HepG2 (cell line): Measurements from ENCODE around the gene CCDC170. TPM values are rescaled to one million over a fixed set of nuclear protein-coding genes. Genes with fewer than 3 reads are reported as not detected.

ENCODE experiments used
- ATAC-seq: fragments of 200-7000 bp; cut with Tn5 transposase; 3 replicates; pipeline ENCODE4 v1.9.1; 2020; ENCODE audit warnings: mild to moderate bottlenecking, moderate library complexity
- BruUV-seq: library from RNA; stranded (reverse); fragments of 400-500 nt; replicated peaks from 2 replicates; lab custom pipeline; 2021; lab: Mats Ljungman, UMichigan
- CTCF ChIA-PET: fragments of 300-600 bp; formaldehyde crosslinking; extraction: SDS; loops from one replicate; lab custom pipeline; 2021; ENCODE audit warnings: low total read pairs, inconsistent platforms, low intra/inter-chr PET ratio; lab: Yijun Ruan, JAX
- POLR2A ChIA-PET: fragments of 350-600 bp; sonication (Branson Sonifier 250); formaldehyde crosslinking; loops from one replicate; lab custom pipeline; 2020; ENCODE audit warnings: antibody characterized with exemption, inconsistent platforms; lab: Yijun Ruan, JAX
- DNase-seq: peaks from one replicate; pipeline ENCODE4 v3.0.0-alpha.2; 2015; ENCODE audit warnings: low spot score
- FAIRE-seq: peaks from 3 replicates; lab custom pipeline; 2011; peaks lifted over from hg19 to GRCh38; lab: Jason Lieb, UNC
- H2AFZ ChIP-seq: one replicate; pipeline ENCODE4 v1.6.1; 2011; ENCODE audit warnings: low read length, inconsistent platforms
- H3K27ac ChIP-seq: fragments of 300-600 bp; 3 replicates; pipeline ENCODE4 v1.8.0; 2011; ENCODE audit warnings: mixed run types, mild to moderate bottlenecking, mixed read lengths, low read length, inconsistent platforms; ENCODE audit not compliant: insufficient read depth; ENCODE audit errors: extremely low read length
- H3K27me3 ChIP-seq, 2 experiments: fragments of 200-600 bp in 1 of 2; 2 replicates in 1 of 2; 3 replicates in 1 of 2; pipeline versions ENCODE4 v1.6.0 to v1.8.0; 2011; ENCODE audit warnings: low read length in 2 of 2, mild to moderate bottlenecking in 2 of 2, moderate library complexity in 2 of 2, inconsistent platforms in 1 of 2; ENCODE audit not compliant: insufficient read depth in 2 of 2, control insufficient read depth in 1 of 2
- H3K36me3 ChIP-seq, 2 experiments: fragments of 200-600 bp in 1 of 2; replicated peaks in 1 of 2; 2 replicates in 1 of 2; 3 replicates in 1 of 2; pipeline versions ENCODE4 v1.5.1 to v1.8.0; 2011; ENCODE audit warnings: low read length in 2 of 2, inconsistent platforms in 1 of 2; ENCODE audit not compliant: insufficient read depth in 2 of 2, control insufficient read depth in 1 of 2
- H3K4me1 ChIP-seq: 2 replicates; pipeline ENCODE4 v1.5.1; 2012; ENCODE audit warnings: low read length, inconsistent platforms; ENCODE audit not compliant: insufficient read depth
- H3K4me2 ChIP-seq: 2 replicates; pipeline ENCODE4 v1.6.0; 2011; ENCODE audit warnings: low read depth, low read length, inconsistent platforms
- H3K4me3 ChIP-seq, 3 experiments: fragments of 200-600 bp in 1 of 3; sonication (generic), shearing (Covaris generic) in 1 of 3; replicated peaks in 1 of 3; 2 replicates each; pipeline ENCODE4 v1.5.1; 2011 to 2016; ENCODE audit warnings: low read length in 3 of 3, inconsistent platforms in 2 of 3, low read depth in 2 of 3, mild to moderate bottlenecking in 2 of 3, control low read depth in 1 of 3, mixed read lengths in 1 of 3; ENCODE audit not compliant: insufficient read depth in 1 of 3
- H3K79me2 ChIP-seq: one replicate; pipeline ENCODE4 v1.6.1; 2011; ENCODE audit warnings: low read length, inconsistent platforms; ENCODE audit not compliant: insufficient read depth
- H3K9ac ChIP-seq: 2 replicates; pipeline ENCODE4 v1.6.0; 2011; ENCODE audit warnings: mild to moderate bottlenecking, low read depth, low read length, inconsistent platforms; ENCODE audit not compliant: insufficient read depth
- H3K9me3 ChIP-seq: 2 replicates; pipeline ENCODE4 v1.5.1; 2012; ENCODE audit warnings: mild to moderate bottlenecking, low read length
- H4K20me1 ChIP-seq: 2 replicates; pipeline ENCODE4 v1.6.0; 2011; ENCODE audit warnings: inconsistent platforms, mild to moderate bottlenecking, low read length, moderate library complexity; ENCODE audit not compliant: insufficient read depth
- JUN ChIP-seq: sonication (generic); formaldehyde crosslinking; IDR thresholded peaks from 2 replicates; pipeline ENCODE4 v1.4.0; 2020; ENCODE audit warnings: mild to moderate bottlenecking, missing genetic modification reagents
- NFATC3 ChIP-seq: sonication (generic); formaldehyde crosslinking; IDR thresholded peaks from 2 replicates; pipeline ENCODE4 v1.5.1; 2020; ENCODE audit warnings: mild to moderate bottlenecking, missing genetic modification reagents
- PCBP2 ChIP-seq: fragments of 200-400 bp; formaldehyde crosslinking; optimal IDR thresholded peaks from 2 replicates; pipeline ENCODE3; 2018; ENCODE audit warnings: low read length, low read depth; ENCODE audit not compliant: poor library complexity, severe bottlenecking
- PHB2 ChIP-seq: fragments of 450-650 bp; IDR thresholded peaks from 2 replicates; pipeline ENCODE4 v1.6.1; 2018; ENCODE audit not compliant: partially characterized antibody
- ZBTB3 ChIP-seq: sonication (generic); formaldehyde crosslinking; IDR thresholded peaks from 2 replicates; pipeline ENCODE4 v1.4.0; 2020; ENCODE audit warnings: low read depth, mild to moderate bottlenecking, moderate library complexity, missing genetic modification reagents, borderline replicate concordance
- ZNF501 ChIP-seq: sonication (generic); formaldehyde crosslinking; IDR thresholded peaks from 2 replicates; pipeline ENCODE4 v1.5.1; 2020; ENCODE audit warnings: mild to moderate bottlenecking, moderate library complexity, missing genetic modification reagents
- ZSCAN30 ChIP-seq: sonication (generic); formaldehyde crosslinking; IDR thresholded peaks from 2 replicates; pipeline ENCODE4 v1.5.0; 2020; ENCODE audit warnings: mild to moderate bottlenecking, missing genetic modification reagents
- WGBS: methylation state at CpG from one replicate; pipeline ENCODE4 v1.1.6; 2017; ENCODE audit warnings: low lambda C conversion rate; 5-methylcytosine and 5-hydroxymethylcytosine counted together
- in situ Hi-C: cut with HindIII; loops from 2 replicates; pipeline ENCODE4 v1.10.0; 2017; ENCODE audit warnings: low pct_unique_long_range_greater_than_20kb; ENCODE audit not compliant: extremely low pct_ligation_motif_present
- intact Hi-C: fragments of 100-400 bp; cut with micrococcal nuclease; formaldehyde crosslinking; loops from one replicate; pipeline ENCODE4 v1.10.0; 2022; ENCODE audit not compliant: unreplicated experiment
- polyA plus RNA-seq, 8 experiments: library from polyadenylated mRNA; depleted of rRNA in 3 of 8; stranded (reverse) in 7 of 8; unstranded in 1 of 8; fragments of >200 nt; fragmentation: Illumina TruSeq in 4 of 8; extraction: Trizol in 4 of 8; gene quantifications; 2 replicates each; pipeline versions ENCODE4 v1.2.1 to v1.2.3, GENCODE V29; 2011 to 2016; ENCODE audit warnings: low read depth in 4 of 8, missing spikeins in 1 of 8, mixed read lengths in 1 of 8; ENCODE audit not compliant: insufficient read depth in 1 of 8
- total RNA-seq, 5 experiments: library from RNA; depleted of rRNA; stranded (reverse); fragments of >200 nt; fragmentation: Illumina TruSeq; extraction: Trizol; gene quantifications; 2 replicates each; pipeline ENCODE4 v1.2.3, GENCODE V29; 2016; ENCODE audit warnings: low read depth in 1 of 5
- TF ChIP-seq, protein P1 (sequence below): sonication (generic); formaldehyde crosslinking; IDR thresholded peaks from 2 replicates; pipeline ENCODE4 v1.4.0; 2020; ENCODE audit warnings: mild to moderate bottlenecking, missing genetic modification reagents

Gene CCDC170
- total and polyA plus RNA-seq, 2 of the 13 experiments (the other 11 are each of a cell fraction or from before 2014, with no cell fraction given) = 0.90 to 5.1 TPM

DNA sequence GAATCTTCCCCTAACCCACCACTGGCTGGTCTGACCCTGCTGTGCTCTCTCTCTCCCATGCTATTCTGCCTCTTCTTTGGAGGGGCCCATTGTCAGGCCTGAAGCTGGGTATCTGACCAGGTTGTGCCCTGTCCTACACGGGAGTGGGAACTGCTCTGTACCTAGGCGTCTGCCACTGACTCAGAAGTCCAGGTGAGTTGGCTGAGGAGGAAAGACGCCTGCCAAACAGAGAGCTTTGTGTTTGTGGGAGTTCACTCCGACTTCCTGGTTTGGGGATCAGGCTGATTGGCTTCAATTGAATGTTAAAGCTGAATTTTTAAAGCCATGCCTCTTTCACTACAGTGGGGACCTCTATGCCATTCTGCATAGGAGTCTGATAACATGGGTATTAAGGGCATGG lies 136.0 kb downstream of the CCDC170 start:
- FAIRE-seq = no peak
- POLR2A ChIA-PET = no interaction called here
- no TSS peak for BruUV-seq
- in situ Hi-C loops = no loop called here
- no peak for ATAC-seq
- Histone ChIP-seq H3K79me2 (no peaks in the 10 kb centered on the region), H3K36me3 (no peaks in the 10 kb centered on the region), H3K27ac (no peak overlapping the region), H3K4me1 (peaks cover 40% of the 10 kb centered on the region), H3K9me3 (no peaks in the 10 kb centered on the region), H2AFZ (no peak overlapping the region), H3K27me3 (no peaks in the 10 kb centered on the region), H3K4me3 (no peak overlapping the region), H3K9ac (no peak overlapping the region), H4K20me1 (no peaks in the 10 kb centered on the region), H3K4me2 (no peak overlapping the region)
- DNase-seq = no peak
- CTCF ChIA-PET = no interaction called here
- intact Hi-C loops = loop anchor here (5.0 kb wide), 1 partner anchor 137 kb away; the partner anchor contains the start of gene CCDC170
- TF ChIP-seq ZBTB3 = no peak
- TF ChIP-seq ZNF501 (CRISPR knock-in tag) = no peak
- TF ChIP-seq ZSCAN30 = no peak
- TF ChIP-seq NFATC3 (CRISPR knock-in tag) = no peak
- TF ChIP-seq PCBP2 = no peak
- TF ChIP-seq PHB2 = no peak
- TF ChIP-seq, protein P1, sequence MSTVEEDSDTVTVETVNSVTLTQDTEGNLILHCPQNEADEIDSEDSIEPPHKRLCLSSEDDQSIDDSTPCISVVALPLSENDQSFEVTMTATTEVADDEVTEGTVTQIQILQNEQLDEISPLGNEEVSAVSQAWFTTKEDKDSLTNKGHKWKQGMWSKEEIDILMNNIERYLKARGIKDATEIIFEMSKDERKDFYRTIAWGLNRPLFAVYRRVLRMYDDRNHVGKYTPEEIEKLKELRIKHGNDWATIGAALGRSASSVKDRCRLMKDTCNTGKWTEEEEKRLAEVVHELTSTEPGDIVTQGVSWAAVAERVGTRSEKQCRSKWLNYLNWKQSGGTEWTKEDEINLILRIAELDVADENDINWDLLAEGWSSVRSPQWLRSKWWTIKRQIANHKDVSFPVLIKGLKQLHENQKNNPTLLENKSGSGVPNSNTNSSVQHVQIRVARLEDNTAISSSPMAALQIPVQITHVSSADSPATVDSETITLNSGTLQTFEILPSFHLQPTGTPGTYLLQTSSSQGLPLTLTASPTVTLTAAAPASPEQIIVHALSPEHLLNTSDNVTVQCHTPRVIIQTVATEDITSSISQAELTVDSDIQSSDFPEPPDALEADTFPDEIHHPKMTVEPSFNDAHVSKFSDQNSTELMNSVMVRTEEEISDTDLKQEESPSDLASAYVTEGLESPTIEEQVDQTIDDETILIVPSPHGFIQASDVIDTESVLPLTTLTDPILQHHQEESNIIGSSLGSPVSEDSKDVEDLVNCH (CRISPR knock-in tag) = no peak
- no peak for TF ChIP-seq JUN
- WGBS = 74% methylated on average over 4 of the region's 4 CpGs
